K562 (cell line): Measurements from ENCODE around the gene HCRTR1. TPM values are rescaled to one million over a fixed set of nuclear protein-coding genes. Genes with fewer than 3 reads are reported as not detected.

Experiments
- DACH1 ChIP-seq: fragments of 450-650 bp; IDR thresholded peaks from 2 replicates; pipeline ENCODE4 v1.6.1; 2018; ENCODE audit not compliant: partially characterized antibody
- ELF2 ChIP-seq: fragments of 250-450 bp; sonication (Bioruptor Pico); IDR thresholded peaks from 2 replicates; pipeline ENCODE4 v1.5.0; 2021; ENCODE audit warnings: mild to moderate bottlenecking
- ELK3 ChIP-seq: fragments of 450-650 bp; formaldehyde crosslinking; IDR thresholded peaks from 2 replicates; pipeline ENCODE4 v1.4.0; 2020; ENCODE audit warnings: mild to moderate bottlenecking
- GABPB2 ChIP-seq: fragments of 250-450 bp; sonication (Bioruptor Pico); conservative IDR thresholded peaks from 2 replicates; pipeline ENCODE4 v1.5.1; 2021; ENCODE audit warnings: mild to moderate bottlenecking
- HDAC6 ChIP-seq: IDR thresholded peaks from 2 replicates; pipeline ENCODE4 v1.6.1; 2012; ENCODE audit warnings: low read depth, mild to moderate bottlenecking, control low read depth, inconsistent platforms, low read length, moderate library complexity
- IRF1 ChIP-seq: sonication (generic); formaldehyde crosslinking; IDR thresholded peaks from 2 replicates; pipeline ENCODE4 v1.8.0; 2022; ENCODE audit warnings: missing genetic modification reagents, mild to moderate bottlenecking, borderline replicate concordance
- NFATC3 ChIP-seq: fragments of 450-650 bp; IDR thresholded peaks from 2 replicates; pipeline ENCODE4 v1.6.1; 2017; ENCODE audit warnings: mild to moderate bottlenecking
- PTBP1 ChIP-seq: fragments of 200-400 bp; formaldehyde crosslinking; IDR thresholded peaks from 2 replicates; pipeline ENCODE4 v1.6.1; 2017; ENCODE audit warnings: low read depth, low read length
- RNF2 ChIP-seq: sonication (generic); IDR thresholded peaks from 2 replicates; pipeline ENCODE4 v1.6.1; 2016
- STAT5B ChIP-seq: fragments of 250-450 bp; sonication (Bioruptor Pico); IDR thresholded peaks from 2 replicates; pipeline ENCODE4 v1.8.0; 2021; ENCODE audit warnings: mild to moderate bottlenecking, inconsistent platforms
- TARDBP ChIP-seq: fragments of 450-650 bp; IDR thresholded peaks from 2 replicates; pipeline ENCODE4 v1.6.1; 2016
- TRIM28 ChIP-seq: fragments of 450-650 bp; IDR thresholded peaks from 2 replicates; pipeline ENCODE4 v1.6.1; 2017
- TSHZ1 ChIP-seq: fragments of 250-450 bp; sonication (Bioruptor Pico); IDR thresholded peaks from 2 replicates; pipeline ENCODE4 v1.4.0; 2020; ENCODE audit warnings: mild to moderate bottlenecking, moderate library complexity
- XRCC5 ChIP-seq: fragments of 200-400 bp; formaldehyde crosslinking; IDR thresholded peaks from 2 replicates; pipeline ENCODE4 v1.6.1; 2017; ENCODE audit warnings: low read depth, mild to moderate bottlenecking, low read length
- ZNF282 ChIP-seq: sonication (generic); formaldehyde crosslinking; IDR thresholded peaks from 2 replicates; pipeline ENCODE4 v1.8.1; 2023; ENCODE audit warnings: missing genetic modification reagents
- ZNF668 ChIP-seq: fragments of 250-450 bp; sonication (Bioruptor Pico); IDR thresholded peaks from 2 replicates; pipeline ENCODE4 v1.8.0; 2022; ENCODE audit warnings: mild to moderate bottlenecking, inconsistent platforms
- ZNF77 ChIP-seq: fragments of 250-450 bp; sonication (Bioruptor Pico); IDR thresholded peaks from 2 replicates; pipeline ENCODE4 v1.5.0; 2020
- ZNF830 ChIP-seq: fragments of 250-450 bp; sonication (Bioruptor Pico); IDR thresholded peaks from 2 replicates; pipeline ENCODE4 v1.5.0; 2021; ENCODE audit warnings: mild to moderate bottlenecking
- polyA plus RNA-seq, 8 experiments: library from polyadenylated mRNA; depleted of rRNA in 4 of 8; stranded (reverse) in 5 of 8; unstranded in 3 of 8; fragments of >200 nt; fragmentation: Nextera tagmentation in 2 of 8; fragmentation: Illumina TruSeq in 1 of 8; extraction: Ambion mirVana in 2 of 8; extraction: Trizol in 1 of 8; gene quantifications; 2 replicates each; pipeline versions ENCODE4 v1.2.1 to v1.2.3, GENCODE V29; 2011 to 2014; ENCODE audit warnings: inconsistent platforms in 1 of 8, missing spikeins in 1 of 8
- total RNA-seq, 7 experiments: library from RNA; depleted of rRNA in 6 of 7; stranded (reverse); fragments of >200 nt in 6 of 7; fragmentation: Illumina TruSeq in 2 of 7; extraction: Trizol in 2 of 7; gene quantifications; 2 replicates each; pipeline versions ENCODE4 v1.2.1 to v1.2.3, GENCODE V29; 2011 to 2021; ENCODE audit warnings: low replicate concordance in 1 of 7
- TF ChIP-seq, protein P1 (sequence below): fragments of 250-450 bp; sonication (Bioruptor Pico); IDR thresholded peaks from 2 replicates; pipeline ENCODE4 v1.5.0; 2021
- TF ChIP-seq, protein P2 (sequence below): fragments of 250-450 bp; sonication (Bioruptor Pico); IDR thresholded peaks from 2 replicates; pipeline ENCODE4 v1.8.0; 2022; ENCODE audit warnings: inconsistent platforms, mild to moderate bottlenecking, moderate library complexity, borderline replicate concordance
- TF ChIP-seq, protein P3 (sequence below): sonication (generic); formaldehyde crosslinking; IDR thresholded peaks from 2 replicates; pipeline ENCODE4 v1.8.1; 2023; ENCODE audit warnings: mild to moderate bottlenecking, missing genetic modification reagents, moderate library complexity

Gene HCRTR1
- total and polyA plus RNA-seq, 9 of the 15 experiments (the other 6 are each of a cell fraction or from before 2014, with no cell fraction given) = not detected

DNA sequence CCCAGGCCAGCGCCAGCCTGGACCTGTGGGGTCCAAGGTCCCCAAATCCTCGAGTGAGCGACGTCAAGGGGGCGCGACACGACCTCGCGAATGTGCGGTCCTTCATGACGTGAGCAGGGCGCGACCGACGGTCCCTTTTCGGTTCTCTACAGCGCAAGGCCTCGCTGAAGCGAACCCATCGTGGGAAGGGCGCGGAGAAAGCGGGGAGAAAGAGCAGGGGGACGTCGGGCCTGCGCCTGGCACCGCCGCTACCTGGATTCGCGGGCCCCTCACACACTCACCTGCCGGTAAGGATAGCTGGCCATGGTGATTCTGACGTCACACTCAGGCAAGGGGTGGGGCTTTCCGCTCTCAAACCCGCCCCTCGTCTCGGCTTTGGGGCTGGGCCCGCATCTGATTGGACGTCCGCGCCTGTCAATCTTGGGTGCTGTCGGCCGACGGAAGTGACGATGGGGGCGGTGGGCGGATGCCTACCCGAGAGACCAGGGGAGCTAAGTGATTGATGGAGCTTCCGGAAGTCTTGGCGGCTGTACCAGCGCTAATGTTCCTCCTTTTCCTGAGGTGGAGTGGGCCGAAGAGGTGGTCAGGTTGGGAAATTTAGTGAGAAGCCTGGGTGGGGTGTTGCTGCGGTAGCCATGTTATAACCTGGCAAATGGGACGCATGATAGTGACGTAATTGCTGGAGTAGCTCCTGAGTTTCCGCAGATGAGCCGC is 27.2 kb downstream of the HCRTR1 start, which contains the start of gene PEF1 (continued):
- TF ChIP-seq, protein P1, sequence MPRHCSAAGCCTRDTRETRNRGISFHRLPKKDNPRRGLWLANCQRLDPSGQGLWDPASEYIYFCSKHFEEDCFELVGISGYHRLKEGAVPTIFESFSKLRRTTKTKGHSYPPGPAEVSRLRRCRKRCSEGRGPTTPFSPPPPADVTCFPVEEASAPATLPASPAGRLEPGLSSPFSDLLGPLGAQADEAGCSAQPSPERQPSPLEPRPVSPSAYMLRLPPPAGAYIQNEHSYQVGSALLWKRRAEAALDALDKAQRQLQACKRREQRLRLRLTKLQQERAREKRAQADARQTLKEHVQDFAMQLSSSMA (CRISPR knock-in tag) = 0 out of 2 replicates have a peak, but pooled peaks have one; percentile 63
- TF ChIP-seq, protein P2, sequence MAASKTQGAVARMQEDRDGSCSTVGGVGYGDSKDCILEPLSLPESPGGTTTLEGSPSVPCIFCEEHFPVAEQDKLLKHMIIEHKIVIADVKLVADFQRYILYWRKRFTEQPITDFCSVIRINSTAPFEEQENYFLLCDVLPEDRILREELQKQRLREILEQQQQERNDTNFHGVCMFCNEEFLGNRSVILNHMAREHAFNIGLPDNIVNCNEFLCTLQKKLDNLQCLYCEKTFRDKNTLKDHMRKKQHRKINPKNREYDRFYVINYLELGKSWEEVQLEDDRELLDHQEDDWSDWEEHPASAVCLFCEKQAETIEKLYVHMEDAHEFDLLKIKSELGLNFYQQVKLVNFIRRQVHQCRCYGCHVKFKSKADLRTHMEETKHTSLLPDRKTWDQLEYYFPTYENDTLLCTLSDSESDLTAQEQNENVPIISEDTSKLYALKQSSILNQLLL (CRISPR knock-in tag) = no peak
- no peak for TF ChIP-seq ELK3 (CRISPR knock-in tag)
- TF ChIP-seq NFATC3 = no peak
- TF ChIP-seq ZNF282 = no peak
- no peak for TF ChIP-seq ZNF77 (CRISPR knock-in tag)
- TF ChIP-seq PTBP1 = no peak
- no peak for TF ChIP-seq DACH1
- TF ChIP-seq ZNF830 (CRISPR knock-in tag) = no peak
- no peak for TF ChIP-seq HDAC6
- TF ChIP-seq GABPB2 = no peak
- no peak for TF ChIP-seq TRIM28
- TF ChIP-seq XRCC5 = no peak; the same call in 1 of the 2 replicates
- peak; percentile 95 for TF ChIP-seq TARDBP
- no peak for TF ChIP-seq ZNF668 (CRISPR knock-in tag)
- TF ChIP-seq STAT5B (CRISPR knock-in tag) = no peak
- peak; percentile 87 for TF ChIP-seq ELF2 (CRISPR knock-in tag)
- TF ChIP-seq, protein P3, sequence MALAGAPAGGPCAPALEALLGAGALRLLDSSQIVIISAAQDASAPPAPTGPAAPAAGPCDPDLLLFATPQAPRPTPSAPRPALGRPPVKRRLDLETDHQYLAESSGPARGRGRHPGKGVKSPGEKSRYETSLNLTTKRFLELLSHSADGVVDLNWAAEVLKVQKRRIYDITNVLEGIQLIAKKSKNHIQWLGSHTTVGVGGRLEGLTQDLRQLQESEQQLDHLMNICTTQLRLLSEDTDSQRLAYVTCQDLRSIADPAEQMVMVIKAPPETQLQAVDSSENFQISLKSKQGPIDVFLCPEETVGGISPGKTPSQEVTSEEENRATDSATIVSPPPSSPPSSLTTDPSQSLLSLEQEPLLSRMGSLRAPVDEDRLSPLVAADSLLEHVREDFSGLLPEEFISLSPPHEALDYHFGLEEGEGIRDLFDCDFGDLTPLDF (CRISPR knock-in tag) = peak; percentile 87; the same call in 1 of the 2 replicates
- peak; percentile 70 for TF ChIP-seq RNF2
- TF ChIP-seq TSHZ1 (CRISPR knock-in tag) = no peak
- TF ChIP-seq IRF1 = no peak
